HS-27A (cell line): ENCODE results near the gene DERL3.

ENCODE experiments used
- DNase-seq: peaks from one replicate; pipeline ENCODE4 v3.0.0-alpha.2; 2012; ENCODE audit warnings: low read depth, missing footprints

Gene DERL3

GRCh38 chr22:23847310-23847920 lies 8.6 kb upstream of the DERL3 start:
- no peak for DNase-seq

- DNase-seq: no peak
These were observed 7.3 kb upstream of the DERL3 start for GRCh38 chr22:23846081-23846469.

- DNase-seq: no peak
These were observed 6.7 kb upstream of the DERL3 start for GRCh38 chr22:23845265-23846080.

GRCh38 chr22:23844739-23845202 lies 6.0 kb upstream of the DERL3 start:
- DNase-seq: no peak

GRCh38 chr22:23842599-23842998 lies 3.8 kb upstream of the DERL3 start:
- DNase-seq: no peak

GRCh38 chr22:23841736-23842445 lies 3.1 kb upstream of the DERL3 start:
- DNase-seq: no peak

- DNase-seq: no peak
These were observed 2.5 kb upstream of the DERL3 start for GRCh38 chr22:23841292-23841691.

- DNase-seq: no peak
These were observed 1.2 kb upstream of the DERL3 start for GRCh38 chr22:23840026-23840425.

- DNase-seq: no peak
These were observed 710 bp downstream of the DERL3 start for GRCh38 chr22:23837911-23838680.

GRCh38 chr22:23837496-23837859 lies 1.3 kb downstream of the DERL3 start:
- DNase-seq: no peak

GRCh38 chr22:23836692-23837495 lies 1.9 kb downstream of the DERL3 start:
- DNase-seq: no peak

GRCh38 chr22:23836281-23836680 lies 2.5 kb downstream of the DERL3 start:
- no peak for DNase-seq

- no peak for DNase-seq
These were observed 3.2 kb downstream of the DERL3 start for GRCh38 chr22:23835484-23836144.

- no peak for DNase-seq
These were observed 3.9 kb downstream of the DERL3 start for GRCh38 chr22:23834793-23835483.

GRCh38 chr22:23834406-23834792 lies 4.4 kb downstream of the DERL3 start:
- DNase-seq: no peak

GRCh38 chr22:23833911-23834317 lies 4.9 kb downstream of the DERL3 start:
- DNase-seq: no peak

- DNase-seq: no peak
These were observed 5.6 kb downstream of the DERL3 start for GRCh38 chr22:23833017-23833751.

GRCh38 chr22:23832226-23833016 lies 6.4 kb downstream of the DERL3 start:
- no peak for DNase-seq

GRCh38 chr22:23831781-23832180 lies 7.0 kb downstream of the DERL3 start:
- no peak for DNase-seq
